ENCODE data around the gene FIBCD1. TPM values are rescaled to one million over a fixed set of nuclear protein-coding genes. Genes with fewer than 3 reads are reported as not detected.

Gene FIBCD1
- total and polyA plus RNA-seq, 8 donors, result 0.64 to 11.4 (median 1.6) TPM

DNA sequence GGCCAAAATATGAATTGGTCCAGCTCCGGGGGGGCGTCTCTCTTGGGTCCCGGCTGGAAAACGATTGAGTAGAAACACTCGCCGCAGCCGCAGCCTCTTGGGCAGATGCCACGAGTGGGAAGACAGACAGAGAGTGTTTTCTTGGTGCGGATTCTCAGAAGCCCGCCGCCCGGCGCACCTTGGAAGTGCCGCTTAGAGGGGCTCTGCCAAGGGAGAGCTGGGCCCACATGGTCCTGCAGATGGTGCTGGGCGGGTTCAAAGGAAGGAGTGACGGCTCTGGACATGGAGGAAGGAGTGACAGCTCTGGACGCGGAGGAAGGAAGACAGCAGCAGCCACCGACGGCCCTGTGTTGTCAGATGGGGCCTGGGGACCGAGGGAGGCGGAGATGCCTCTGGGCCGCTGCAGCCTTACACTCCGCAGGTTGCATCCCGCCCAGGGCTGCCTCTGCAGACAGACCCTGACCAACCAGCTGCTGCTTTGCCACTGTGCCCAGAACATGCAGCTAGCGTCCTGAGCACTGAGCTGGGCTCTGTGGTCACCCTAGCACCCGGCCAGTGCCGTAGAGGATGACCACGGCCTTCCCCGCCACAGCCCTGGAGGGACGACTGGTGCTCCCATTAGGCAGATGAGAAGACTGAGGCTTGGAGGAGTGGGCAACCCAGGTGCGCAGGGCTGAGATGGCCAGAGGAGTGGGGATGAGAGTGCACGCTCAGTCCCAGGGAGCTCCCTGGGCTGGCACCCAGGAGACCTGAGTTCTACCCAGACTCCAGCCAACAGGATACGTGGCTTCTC is 21.7 kb downstream of the FIBCD1 start:
- ATAC-seq (no peak), DNase-seq (no peak)
- Histone ChIP-seq H3K27ac (no peak overlapping the region), H3K4me1 (no peaks in the 10 kb centered on the region), H3K9me3 (no peaks in the 10 kb centered on the region), H3K27me3 (peaks cover 0 to 97% of the 10 kb centered on the region in 2 donors), H3K4me3 (no peak overlapping the region), H3K36me3 (no peaks in the 10 kb centered on the region)
- TF ChIP-seq, protein P1, sequence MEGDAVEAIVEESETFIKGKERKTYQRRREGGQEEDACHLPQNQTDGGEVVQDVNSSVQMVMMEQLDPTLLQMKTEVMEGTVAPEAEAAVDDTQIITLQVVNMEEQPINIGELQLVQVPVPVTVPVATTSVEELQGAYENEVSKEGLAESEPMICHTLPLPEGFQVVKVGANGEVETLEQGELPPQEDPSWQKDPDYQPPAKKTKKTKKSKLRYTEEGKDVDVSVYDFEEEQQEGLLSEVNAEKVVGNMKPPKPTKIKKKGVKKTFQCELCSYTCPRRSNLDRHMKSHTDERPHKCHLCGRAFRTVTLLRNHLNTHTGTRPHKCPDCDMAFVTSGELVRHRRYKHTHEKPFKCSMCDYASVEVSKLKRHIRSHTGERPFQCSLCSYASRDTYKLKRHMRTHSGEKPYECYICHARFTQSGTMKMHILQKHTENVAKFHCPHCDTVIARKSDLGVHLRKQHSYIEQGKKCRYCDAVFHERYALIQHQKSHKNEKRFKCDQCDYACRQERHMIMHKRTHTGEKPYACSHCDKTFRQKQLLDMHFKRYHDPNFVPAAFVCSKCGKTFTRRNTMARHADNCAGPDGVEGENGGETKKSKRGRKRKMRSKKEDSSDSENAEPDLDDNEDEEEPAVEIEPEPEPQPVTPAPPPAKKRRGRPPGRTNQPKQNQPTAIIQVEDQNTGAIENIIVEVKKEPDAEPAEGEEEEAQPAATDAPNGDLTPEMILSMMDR (IDR thresholded peaks at IDR 0.05), result no peak
- intact Hi-C loops (cut with DNase I), result no loop called here

DNA sequence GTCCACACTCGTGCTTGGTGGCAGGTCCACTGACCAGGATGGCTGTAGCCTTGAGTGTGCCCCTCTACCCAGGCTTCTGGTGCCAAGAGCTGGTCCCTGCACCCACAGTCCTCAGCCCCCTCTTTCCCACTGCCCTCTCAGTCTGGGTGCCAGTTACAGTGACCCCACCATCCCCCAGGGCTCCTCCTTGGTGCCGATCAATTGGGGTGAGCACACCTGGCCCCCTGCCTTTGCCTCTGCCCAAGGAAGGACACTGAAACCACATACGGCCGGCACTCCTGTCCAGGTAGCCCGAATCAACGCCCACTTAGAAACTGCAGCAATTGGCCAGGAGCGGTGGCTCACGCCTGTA is 24.0 kb downstream of the FIBCD1 start:
- DNase-seq, result no peak
- Histone ChIP-seq H3K4me1 (no peaks in the 10 kb centered on the region), H3K27me3 (peaks cover 0 to 87% of the 10 kb centered on the region in 2 donors), H3K27ac (no peak overlapping the region), H3K9me3 (no peaks in the 10 kb centered on the region), H3K4me3 (no peak overlapping the region), H3K36me3 (no peaks in the 10 kb centered on the region)
- TF ChIP-seq, protein P1 (IDR thresholded peaks at IDR 0.05), result no peak
- intact Hi-C loops (cut with DNase I), result no loop called here
- ATAC-seq, result no peak

DNA sequence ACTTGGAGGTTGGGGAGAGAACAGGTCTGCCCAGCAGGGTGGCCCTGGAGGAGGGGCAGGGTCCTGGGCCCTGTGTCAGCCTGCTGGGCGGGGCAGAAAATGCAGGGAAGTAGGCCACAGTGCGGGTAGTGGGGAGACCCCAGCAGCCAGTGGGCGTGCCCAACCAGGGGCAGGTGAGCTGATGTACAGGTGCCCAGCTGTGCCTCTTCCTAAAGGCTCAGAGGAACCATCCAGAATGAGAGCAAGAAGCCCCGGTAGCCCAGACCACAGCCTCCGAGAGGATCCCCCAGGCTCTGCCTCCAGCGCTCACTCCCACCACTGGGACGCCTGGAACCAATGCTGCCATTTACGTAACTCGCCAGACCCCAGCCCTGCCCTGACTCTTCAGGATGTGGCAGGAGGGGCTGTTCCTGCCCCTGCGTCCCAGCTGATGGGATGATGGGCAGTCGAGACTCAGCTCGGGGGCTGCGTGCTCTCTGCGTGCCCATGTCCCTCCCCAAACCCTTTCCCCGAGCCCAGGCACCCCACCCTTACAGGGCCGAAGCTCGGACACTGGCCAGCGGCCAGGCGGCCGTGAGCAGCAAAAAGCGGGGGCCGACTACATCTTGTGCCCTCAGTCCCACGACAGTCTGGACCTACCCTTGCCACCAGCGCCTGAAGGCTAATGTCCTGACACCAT is 24.5 kb downstream of the FIBCD1 start:
- TF ChIP-seq, protein P1 (IDR thresholded peaks at IDR 0.05), result no peak
- intact Hi-C loops (cut with DNase I), result no loop called here

DNA sequence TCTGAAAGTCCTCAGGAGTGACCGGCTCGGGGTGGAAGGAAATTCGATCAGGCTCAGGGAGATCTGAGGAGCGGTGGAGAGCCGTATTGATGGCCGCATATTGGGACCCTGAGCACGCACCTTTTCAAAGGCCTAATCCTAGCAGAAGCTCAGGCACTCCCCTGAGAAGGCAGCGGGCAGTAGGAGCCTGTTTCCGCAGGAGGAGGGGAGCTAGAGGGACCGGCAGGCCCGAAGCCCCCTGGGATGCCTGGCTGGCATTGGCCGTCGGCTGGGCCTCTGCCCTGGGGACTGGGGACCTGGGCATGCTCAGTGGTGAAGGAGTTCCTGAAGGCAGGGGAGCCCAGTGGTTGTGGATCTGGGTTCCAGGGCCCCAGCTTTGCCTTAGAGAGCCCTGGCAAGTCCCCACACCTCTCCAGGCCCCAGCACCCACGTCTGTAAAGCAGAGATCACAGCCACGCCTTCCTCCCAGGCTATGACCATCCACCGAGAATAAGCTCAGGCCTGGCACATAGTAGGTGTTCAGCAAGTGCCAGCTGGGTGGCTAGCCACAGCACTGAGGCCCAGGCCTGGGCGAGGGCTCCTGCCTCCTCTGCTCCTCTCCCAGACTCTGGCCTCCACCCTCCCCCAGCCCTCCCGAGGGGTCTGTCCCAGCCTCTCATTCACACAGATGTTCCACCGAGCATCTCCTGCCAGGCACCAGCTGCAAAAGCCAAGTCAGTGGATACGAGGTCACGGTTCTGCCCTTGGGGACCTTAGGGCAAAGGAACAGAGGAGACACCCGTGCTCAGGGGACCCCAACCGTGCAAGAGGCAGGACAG is 25.2 kb downstream of the FIBCD1 start:
- Histone ChIP-seq H3K27ac (no peak overlapping the region), H3K4me3 (no peak overlapping the region), H3K9me3 (no peaks in the 10 kb centered on the region), H3K4me1 (no peaks in the 10 kb centered on the region), H3K27me3 (peaks cover 0 to 76% of the 10 kb centered on the region in 2 donors), H3K36me3 (no peaks in the 10 kb centered on the region)
- ATAC-seq (no peak), DNase-seq (no peak)
- intact Hi-C loops (cut with DNase I), result no loop called here
- TF ChIP-seq, protein P1 (IDR thresholded peaks at IDR 0.05), result no peak

More for the DNA sequence above, 24.5 kb downstream of the FIBCD1 start:
- Histone ChIP-seq H3K4me1 (no peaks in the 10 kb centered on the region), H3K27me3 (peaks cover 0 to 82% of the 10 kb centered on the region in 2 donors), H3K36me3 (no peaks in the 10 kb centered on the region), H3K27ac (no peak overlapping the region), H3K9me3 (no peaks in the 10 kb centered on the region), H3K4me3 (no peak overlapping the region)
- ATAC-seq (no peak), DNase-seq (no peak)
